ENCODE measurements around the gene KLK3. TPM values are rescaled to one million over a fixed set of nuclear protein-coding genes. Genes with fewer than 3 reads are reported as not detected.

KLK3 gene
- total and polyA plus RNA-seq, 7 donors = 1.8 to 4.2 (median 3.0) TPM; not detected in 4

GRCh38 chr19:50822661-50823208 lies 32.0 kb upstream of the KLK3 start:
- H3K4me1 ChIP-seq = peaks cover 0 to 6% (median 5%) of the 10 kb centered on the region in 4 donors
- peaks cover 12 to 72% (median 49%) of the 10 kb centered on the region in 3 donors for H3K27me3 ChIP-seq
- H3K9me3 ChIP-seq = no peaks in the 10 kb centered on the region
- TF ChIP-seq EP300 (IDR thresholded peaks at IDR 0.05) = no peak
- no peak for TF ChIP-seq POLR2AphosphoS5 (IDR thresholded peaks at IDR 0.05)
- TF ChIP-seq POLR2A (IDR thresholded peaks at IDR 0.05) = no peak
- no peak for TF ChIP-seq CTCF (IDR thresholded peaks at IDR 0.05)
- no peak overlapping the region for H3K4me3 ChIP-seq
- no peak overlapping the region for H3K27ac ChIP-seq
- intact Hi-C loops (cut with DNase I) = no loop called here
- no peaks in the 10 kb centered on the region for H3K36me3 ChIP-seq
- DNase-seq = no peak
- 83 to 84% methylated on average over 7 of the region's 7 CpGs for WGBS, 2 donors

GRCh38 chr19:50823389-50824042 lies 31.2 kb upstream of the KLK3 start, which contains the start of gene KLK1:
Gene KLK1, minus strand, starts transcription at chr19:50823787. Its CDS starts 39 bp downstream, at chr19:50823748.
- no peaks in the 10 kb centered on the region for H3K4me1 ChIP-seq
- peaks cover 6 to 64% (median 41%) of the 10 kb centered on the region in 3 donors for H3K27me3 ChIP-seq
- H3K27ac ChIP-seq = no peak within 1 kb of the TSS
- no peak for TF ChIP-seq EP300 (IDR thresholded peaks at IDR 0.05)
- TF ChIP-seq POLR2AphosphoS5 (IDR thresholded peaks at IDR 0.05) = no peak
- no peak for TF ChIP-seq CTCF (IDR thresholded peaks at IDR 0.05)
- TF ChIP-seq POLR2A (IDR thresholded peaks at IDR 0.05) = no peak
- intact Hi-C loops (cut with DNase I) = no loop called here
- H3K36me3 ChIP-seq = no peaks in the 10 kb centered on the region
- WGBS, 2 donors = 17 to 63% methylated on average over 14 of the region's 14 CpGs
- no peak within 1 kb of the TSS for H3K4me3 ChIP-seq
- H3K9me3 ChIP-seq = no peaks in the 10 kb centered on the region
- DNase-seq = no peak

GRCh38 chr19:50826492-50827240 lies 28.0 kb upstream of the KLK3 start:
- Histone ChIP-seq H3K27me3 (peaks cover 0 to 45% (median 28%) of the 10 kb centered on the region in 3 donors), H3K4me1 (no peaks in the 10 kb centered on the region), H3K4me3 (no peak overlapping the region), H3K27ac (no peak overlapping the region), H3K36me3 (no peaks in the 10 kb centered on the region), H3K9me3 (no peaks in the 10 kb centered on the region)
- no peak for DNase-seq
- 87 to 94% methylated on average over 43 of the region's 43 CpGs for WGBS, 2 donors
- intact Hi-C loops (cut with DNase I) = no loop called here
- no peak for TF ChIP-seq CTCF (IDR thresholded peaks at IDR 0.05)
- no peak for TF ChIP-seq EP300 (IDR thresholded peaks at IDR 0.05)
- no peak for TF ChIP-seq POLR2AphosphoS5 (IDR thresholded peaks at IDR 0.05)
- TF ChIP-seq POLR2A (IDR thresholded peaks at IDR 0.05) = no peak

GRCh38 chr19:50827476-50827875 lies 27.2 kb upstream of the KLK3 start:
- no peaks in the 10 kb centered on the region for H3K36me3 ChIP-seq
- no peak for DNase-seq
- H3K4me1 ChIP-seq = no peaks in the 10 kb centered on the region
- no peaks in the 10 kb centered on the region for H3K9me3 ChIP-seq
- TF ChIP-seq POLR2AphosphoS5 (IDR thresholded peaks at IDR 0.05) (no peak), EP300 (IDR thresholded peaks at IDR 0.05) (no peak), POLR2A (IDR thresholded peaks at IDR 0.05) (no peak), CTCF (IDR thresholded peaks at IDR 0.05) (no peak)
- H3K27me3 ChIP-seq = peaks cover 0 to 37% (median 20%) of the 10 kb centered on the region in 3 donors
- H3K4me3 ChIP-seq = no peak overlapping the region
- intact Hi-C loops (cut with DNase I) = no loop called here
- WGBS, 2 donors = 84 to 91% methylated on average over 14 of the region's 14 CpGs
- H3K27ac ChIP-seq = no peak overlapping the region

Data from sigmoid colon (tissue), 7 donors.